OCI-LY7 (cell line): ENCODE data around the gene KLRD1. TPM values are rescaled to one million over a fixed set of nuclear protein-coding genes. Genes with fewer than 3 reads are reported as not detected.

Source experiments
- BruUV-seq: library from RNA; stranded (reverse); fragments of 400-500 nt; replicated peaks from 2 replicates; lab custom pipeline; 2021; lab: Mats Ljungman, UMichigan
- CTCF ChIA-PET: fragments of 300-600 bp; sonication (Branson Sonifier 250); formaldehyde crosslinking; loops from one replicate; lab custom pipeline; 2022; ENCODE audit warnings: antibody characterized with exemption; ENCODE audit not compliant: unreplicated experiment; lab: Charles Lee
- POLR2A ChIA-PET: fragments of 300-600 bp; sonication (Branson Sonifier 250); formaldehyde crosslinking; loops from one replicate; lab custom pipeline; 2022; ENCODE audit warnings: antibody characterized with exemption; lab: Charles Lee
- DNase-seq: peaks from one replicate; pipeline ENCODE4 v3.0.0-alpha.2; 2015; ENCODE audit warnings: low spot score
- H2AFZ ChIP-seq: fragments of 200-600 bp; sonication (generic), shearing (Covaris generic); 2 replicates; pipeline ENCODE4 v1.6.1; 2014; ENCODE audit warnings: mild to moderate bottlenecking, antibody characterized with exemption, low read length, moderate library complexity
- H3K27ac ChIP-seq: fragments of 200-600 bp; sonication (generic); 2 replicates; pipeline ENCODE4 v1.5.1; 2014; ENCODE audit warnings: mixed run types, low read depth, mild to moderate bottlenecking, moderate library complexity, low read length, inconsistent platforms; ENCODE audit not compliant: poor library complexity, severe bottlenecking
- H3K36me3 ChIP-seq: fragments of 200-600 bp; sonication (generic); 2 replicates; pipeline ENCODE4 v1.6.1; 2014; ENCODE audit warnings: mild to moderate bottlenecking, antibody characterized with exemption, low read length, moderate library complexity, mixed read lengths; ENCODE audit not compliant: insufficient read depth
- H3K4me1 ChIP-seq: fragments of 200-600 bp; sonication (generic); 2 replicates; pipeline ENCODE4 v1.5.1; 2014; ENCODE audit warnings: mild to moderate bottlenecking, low read length; ENCODE audit not compliant: insufficient read depth, poor library complexity, severe bottlenecking
- H3K4me2 ChIP-seq: fragments of 200-600 bp; sonication (generic); 2 replicates; pipeline ENCODE4 v1.6.1; 2014; ENCODE audit warnings: mild to moderate bottlenecking, low read length
- H3K4me3 ChIP-seq: fragments of 200-600 bp; sonication (generic); 2 replicates; pipeline ENCODE4 v1.5.1; 2014; ENCODE audit warnings: mild to moderate bottlenecking, low read depth, low read length; ENCODE audit not compliant: poor library complexity, severe bottlenecking
- H3K79me2 ChIP-seq: fragments of 200-600 bp; sonication (generic); 2 replicates; pipeline ENCODE4 v1.6.1; 2016; ENCODE audit warnings: low read depth, mild to moderate bottlenecking, low read length, moderate library complexity, mixed read lengths; ENCODE audit not compliant: insufficient read depth
- H3K9me2 ChIP-seq: fragments of 200-600 bp; sonication (generic); 2 replicates; pipeline ENCODE4 v1.6.1; 2016; ENCODE audit warnings: mild to moderate bottlenecking, low read length, mixed read lengths; ENCODE audit not compliant: insufficient read depth
- H3K9me3 ChIP-seq: fragments of 200-600 bp; sonication (generic); 2 replicates; pipeline ENCODE4 v1.6.1; 2014; ENCODE audit warnings: mild to moderate bottlenecking, mixed run types, low read length, mixed read lengths
- H4K20me1 ChIP-seq: fragments of 200-600 bp; sonication (generic); 2 replicates; pipeline ENCODE4 v1.6.1; 2014; ENCODE audit warnings: mild to moderate bottlenecking, antibody characterized with exemption, low read length, moderate library complexity, mixed read lengths; ENCODE audit not compliant: insufficient read depth
- EZH2phosphoT487 ChIP-seq: fragments of 200-600 bp; sonication (generic); IDR thresholded peaks from 2 replicates; pipeline ENCODE4 v1.6.1; 2018; ENCODE audit warnings: low read depth, borderline replicate concordance, mild to moderate bottlenecking, mixed run types, antibody characterized with exemption, low read length, moderate library complexity, mixed read lengths
- intact Hi-C: fragments of 100-400 bp; cut with micrococcal nuclease; formaldehyde crosslinking; loops from one replicate; pipeline ENCODE4 v1.10.0; 2022; ENCODE audit not compliant: unreplicated experiment
- total RNA-seq, 2 experiments: library from RNA; depleted of rRNA in 1 of 2; stranded (reverse); fragments of >200 nt in 1 of 2; shearing (Covaris generic) in 1 of 2; gene quantifications; 2 replicates each; pipeline ENCODE4 v1.2.3, GENCODE V29; 2014 to 2022
- TF ChIP-seq, protein P1 (sequence below): fragments of 200-600 bp; sonication (generic); conservative IDR thresholded peaks from 2 replicates; pipeline ENCODE4 v1.5.1; 2014; ENCODE audit warnings: mild to moderate bottlenecking, antibody characterized with exemption, low read length, moderate library complexity, mixed read lengths

The KLRD1 gene
- total RNA-seq, 2 experiments from 2014 or later, result under 0.01 to 0.04 TPM

DNA sequence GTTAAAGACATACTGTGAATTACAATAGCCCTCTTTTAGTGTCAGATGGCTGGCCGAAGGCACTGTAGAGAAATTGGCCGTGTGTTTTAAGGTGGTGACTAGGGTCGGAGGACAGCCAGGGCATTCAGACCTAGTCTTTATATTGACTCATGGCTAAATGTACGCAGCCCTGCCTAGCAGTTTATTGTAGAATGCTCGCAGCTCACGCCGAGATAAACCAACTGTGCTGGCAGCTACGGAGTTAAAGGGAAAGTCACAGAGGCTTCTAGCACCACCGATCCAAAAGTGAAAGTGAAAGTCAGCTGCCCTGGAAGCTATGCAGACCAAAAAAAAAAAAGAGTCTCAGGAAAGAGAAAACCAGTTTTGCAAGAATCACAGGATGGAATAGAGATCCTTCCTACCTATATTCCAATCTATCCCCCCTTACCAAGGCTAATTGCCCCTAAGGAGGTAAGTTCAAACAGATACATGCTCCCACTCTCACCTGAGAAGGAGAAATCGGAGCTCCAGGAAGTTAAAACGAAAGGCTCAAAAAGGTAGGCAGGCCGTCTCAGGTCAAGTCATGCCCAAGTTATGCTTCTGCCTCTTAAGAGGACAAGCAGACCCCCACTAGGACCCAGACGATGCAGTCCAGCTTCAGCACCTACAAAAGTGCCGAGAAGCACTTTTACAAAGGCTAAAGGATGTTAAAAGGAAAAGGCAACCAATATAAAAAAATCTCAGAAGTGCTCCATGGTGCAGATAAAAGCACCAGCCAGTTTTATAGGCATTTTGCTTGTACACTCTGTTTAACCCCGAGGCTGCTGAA is 57.3 kb downstream of the KLRD1 start:
- Histone ChIP-seq H3K4me1 (peaks cover 44% of the 10 kb centered on the region), H3K4me2 (peak overlapping the region; percentile 86), H3K9me2 (no peaks in the 10 kb centered on the region), H4K20me1 (no peaks in the 10 kb centered on the region), H3K4me3 (peak overlapping the region; percentile 71), H3K27ac (peak overlapping the region; percentile 84), H3K36me3 (peaks cover 37% of the 10 kb centered on the region), H3K9me3 (peaks cover 34% of the 10 kb centered on the region), H3K79me2 (no peaks in the 10 kb centered on the region), H2AFZ (peak overlapping the region; percentile 85)
- intact Hi-C loops, result loop anchor here (2.0 to 5.0 kb wide), 3 partner anchors 24 to 247 kb away; partner anchors contain the start of gene MAGOHB
- POLR2A ChIA-PET, result interaction anchor here (0.6 to 5.0 kb wide), 16 partner anchors 9 to 185 kb away, joined by 3 to 41 read pairs (median 4); no protein-coding TSS in a partner anchor
- TF ChIP-seq EZH2phosphoT487, result no peak
- TF ChIP-seq, protein P1, sequence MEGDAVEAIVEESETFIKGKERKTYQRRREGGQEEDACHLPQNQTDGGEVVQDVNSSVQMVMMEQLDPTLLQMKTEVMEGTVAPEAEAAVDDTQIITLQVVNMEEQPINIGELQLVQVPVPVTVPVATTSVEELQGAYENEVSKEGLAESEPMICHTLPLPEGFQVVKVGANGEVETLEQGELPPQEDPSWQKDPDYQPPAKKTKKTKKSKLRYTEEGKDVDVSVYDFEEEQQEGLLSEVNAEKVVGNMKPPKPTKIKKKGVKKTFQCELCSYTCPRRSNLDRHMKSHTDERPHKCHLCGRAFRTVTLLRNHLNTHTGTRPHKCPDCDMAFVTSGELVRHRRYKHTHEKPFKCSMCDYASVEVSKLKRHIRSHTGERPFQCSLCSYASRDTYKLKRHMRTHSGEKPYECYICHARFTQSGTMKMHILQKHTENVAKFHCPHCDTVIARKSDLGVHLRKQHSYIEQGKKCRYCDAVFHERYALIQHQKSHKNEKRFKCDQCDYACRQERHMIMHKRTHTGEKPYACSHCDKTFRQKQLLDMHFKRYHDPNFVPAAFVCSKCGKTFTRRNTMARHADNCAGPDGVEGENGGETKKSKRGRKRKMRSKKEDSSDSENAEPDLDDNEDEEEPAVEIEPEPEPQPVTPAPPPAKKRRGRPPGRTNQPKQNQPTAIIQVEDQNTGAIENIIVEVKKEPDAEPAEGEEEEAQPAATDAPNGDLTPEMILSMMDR, result no peak
- DNase-seq, result peak; percentile 91
- BruUV-seq, result TSS peak; percentile 32
- CTCF ChIA-PET, result interaction anchor here (1.0 to 1.9 kb wide), 4 partner anchors 23 to 199 kb away, joined by 3 to 5 read pairs (median 4); no protein-coding TSS in a partner anchor

DNA sequence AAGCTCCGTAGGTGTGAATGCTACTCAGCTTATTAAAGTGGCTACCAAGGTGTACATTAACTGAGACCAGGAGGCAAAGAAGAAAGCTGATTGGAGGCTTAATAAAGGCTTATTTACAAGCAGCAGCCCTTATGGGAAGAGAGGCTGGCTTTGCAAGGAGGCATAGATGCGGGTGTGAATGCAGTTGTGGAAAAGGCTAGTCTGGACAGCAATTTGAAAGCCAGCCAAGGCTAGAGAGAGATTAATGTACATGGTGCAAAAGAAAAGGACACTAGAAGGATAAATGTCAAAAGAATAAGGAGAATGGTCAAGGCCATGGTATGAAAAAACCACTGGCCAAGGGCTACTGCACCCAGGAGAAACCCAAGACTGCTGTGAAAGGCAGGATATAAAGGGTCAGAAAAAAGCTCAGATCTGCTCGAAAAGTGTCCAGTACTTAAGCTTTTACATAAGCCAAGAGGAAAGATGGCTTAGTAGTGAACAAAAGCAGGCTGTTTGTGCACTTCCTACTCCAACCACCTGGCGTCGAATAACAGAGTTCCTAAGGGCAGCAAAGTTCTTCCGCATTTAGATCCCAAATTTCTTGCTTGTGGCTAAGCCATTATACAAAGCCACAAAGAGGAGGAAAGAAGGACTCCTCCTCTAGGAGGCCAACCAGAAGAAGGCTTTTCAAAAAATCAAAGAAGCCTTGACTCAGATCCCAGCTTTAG is 58.2 kb downstream of the KLRD1 start:
- Histone ChIP-seq H3K36me3 (peaks cover 38% of the 10 kb centered on the region), H3K79me2 (no peaks in the 10 kb centered on the region), H3K9me3 (peaks cover 28% of the 10 kb centered on the region), H3K27ac (peak overlapping the region; percentile 84), H4K20me1 (no peaks in the 10 kb centered on the region), H3K4me3 (peak overlapping the region; percentile 71), H3K9me2 (no peaks in the 10 kb centered on the region), H3K4me2 (peak overlapping the region; percentile 86), H3K4me1 (peaks cover 44% of the 10 kb centered on the region), H2AFZ (peak overlapping the region; percentile 85)
- ChIA-PET CTCF (interaction anchor here (1.0 to 1.9 kb wide), 5 partner anchors 20 to 198 kb away, joined by 3 to 5 read pairs (median 4); no protein-coding TSS in a partner anchor), POLR2A (interaction anchor here (0.6 to 5.0 kb wide), 15 partner anchors 8 to 193 kb away, joined by 3 to 41 read pairs (median 5); no protein-coding TSS in a partner anchor)
- intact Hi-C loops, result loop anchor here (2.0 kb wide), 3 partner anchors 23 to 193 kb away; partner anchors contain the start of gene KLRC4
- TF ChIP-seq, protein P1, result peak; percentile 49; the same call in 1 of the 2 replicates
- TF ChIP-seq EZH2phosphoT487, result no peak
- no peak for DNase-seq
- no TSS peak for BruUV-seq
